ENCODE measurements around the gene IBA57.

DNA sequence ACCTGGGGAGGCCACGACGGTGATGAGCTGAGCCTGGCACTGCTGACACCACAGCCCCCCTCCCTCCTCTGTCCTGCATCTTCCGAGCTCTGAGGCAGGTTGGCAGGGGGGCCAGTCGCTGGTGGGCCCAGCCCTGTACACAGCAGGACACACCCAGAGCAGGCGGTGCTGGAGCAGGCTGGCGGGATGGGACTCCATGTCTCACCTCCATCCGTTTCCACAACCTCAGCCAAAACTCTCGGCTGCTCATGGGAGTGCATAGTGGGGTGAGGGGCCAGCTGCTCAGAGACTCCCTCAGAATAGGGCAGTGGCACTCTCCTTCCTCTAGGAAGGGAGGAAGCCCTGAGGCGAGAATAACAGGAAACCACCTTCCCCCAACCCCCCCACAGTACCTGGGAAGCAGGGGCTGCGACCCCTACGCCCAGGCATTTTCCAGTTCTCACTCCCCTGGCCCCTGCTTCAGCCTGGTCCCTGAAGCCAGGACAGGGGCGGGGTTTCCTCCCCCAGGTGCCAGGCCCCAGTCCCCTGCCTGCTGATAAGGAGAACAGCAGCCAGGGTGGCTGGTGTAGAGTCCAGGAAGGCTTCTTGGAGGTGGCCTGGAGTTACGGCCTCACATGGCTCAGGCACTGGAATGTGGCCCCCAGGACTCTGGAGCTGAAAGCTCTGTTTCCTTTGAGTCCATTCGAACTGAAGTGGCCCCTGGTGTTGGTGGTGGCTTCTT, 3.2 kb upstream of the IBA57 start:
- TF ChIP-seq, protein P1, sequence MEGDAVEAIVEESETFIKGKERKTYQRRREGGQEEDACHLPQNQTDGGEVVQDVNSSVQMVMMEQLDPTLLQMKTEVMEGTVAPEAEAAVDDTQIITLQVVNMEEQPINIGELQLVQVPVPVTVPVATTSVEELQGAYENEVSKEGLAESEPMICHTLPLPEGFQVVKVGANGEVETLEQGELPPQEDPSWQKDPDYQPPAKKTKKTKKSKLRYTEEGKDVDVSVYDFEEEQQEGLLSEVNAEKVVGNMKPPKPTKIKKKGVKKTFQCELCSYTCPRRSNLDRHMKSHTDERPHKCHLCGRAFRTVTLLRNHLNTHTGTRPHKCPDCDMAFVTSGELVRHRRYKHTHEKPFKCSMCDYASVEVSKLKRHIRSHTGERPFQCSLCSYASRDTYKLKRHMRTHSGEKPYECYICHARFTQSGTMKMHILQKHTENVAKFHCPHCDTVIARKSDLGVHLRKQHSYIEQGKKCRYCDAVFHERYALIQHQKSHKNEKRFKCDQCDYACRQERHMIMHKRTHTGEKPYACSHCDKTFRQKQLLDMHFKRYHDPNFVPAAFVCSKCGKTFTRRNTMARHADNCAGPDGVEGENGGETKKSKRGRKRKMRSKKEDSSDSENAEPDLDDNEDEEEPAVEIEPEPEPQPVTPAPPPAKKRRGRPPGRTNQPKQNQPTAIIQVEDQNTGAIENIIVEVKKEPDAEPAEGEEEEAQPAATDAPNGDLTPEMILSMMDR (IDR thresholded peaks at IDR 0.05; ENCODE audit: poor library complexity), result no peak
- TF ChIP-seq EZH2 (IDR thresholded peaks at IDR 0.05; ENCODE audit: borderline replicate concordance) (no peak), EZH2phosphoT487 (IDR thresholded peaks at IDR 0.05; ENCODE audit: low read depth, severe bottlenecking, unreplicated experiment) (no peak)
